Naive thymus-derived CD4-positive, alpha-beta T cell (primary cell): ENCODE measurements around the gene LMNTD2. TPM values are rescaled to one million over a fixed set of nuclear protein-coding genes. Genes with fewer than 3 reads are reported as not detected.
A peak's percentile ranks its signal among the peaks of the same experiment; 100 is the strongest.

ENCODE experiments used
- ATAC-seq: fragments of 150-1000 bp; cut with Tn5 transposase; 2 replicates; pipeline ENCODE4 v1.10.0; 2021; ENCODE audit warnings: mild to moderate bottlenecking, moderate library complexity
- CTCF ChIA-PET: fragments of 350-600 bp; sonication (Branson Sonifier 250); formaldehyde crosslinking; loops from one replicate; lab custom pipeline; 2021; ENCODE audit warnings: antibody characterized with exemption; lab: Charles Lee
- POLR2A ChIA-PET: fragments of 350-600 bp; sonication (Branson Sonifier 250); formaldehyde crosslinking; loops from one replicate; lab custom pipeline; 2021; ENCODE audit warnings: antibody characterized with exemption, inconsistent platforms; lab: Charles Lee
- DNase-seq, 9 donors: peaks; one replicate each; pipeline versions ENCODE4 v3.0.0 to v3.0.0-alpha.2; 2020 to 2022; ENCODE audit warnings: mixed read lengths in 1 of 9
- H3K27ac ChIP-seq: one replicate; pipeline ENCODE4 v1.7.0; 2013; ENCODE audit warnings: mild to moderate bottlenecking, low read depth, low read length, moderate library complexity
- H3K27me3 ChIP-seq, 2 donors: one replicate each; pipeline ENCODE4 v1.7.0; 2013; ENCODE audit warnings: low read length in 2 of 2, mild to moderate bottlenecking in 2 of 2, moderate library complexity in 2 of 2; ENCODE audit not compliant: control insufficient read depth in 2 of 2, insufficient read depth in 2 of 2
- H3K36me3 ChIP-seq, 3 experiments: 1 replicate in 2 of 3; 2 replicates in 1 of 3; pipeline ENCODE4 v1.7.0; 2013; ENCODE audit warnings: low read length in 3 of 3, mild to moderate bottlenecking in 3 of 3, moderate library complexity in 1 of 3; ENCODE audit not compliant: insufficient read depth in 3 of 3, control insufficient read depth in 2 of 3
- H3K4me1 ChIP-seq, 2 donors: one replicate each; pipeline ENCODE4 v1.7.0; 2013; ENCODE audit warnings: low read length in 2 of 2, mild to moderate bottlenecking in 2 of 2, moderate library complexity in 1 of 2; ENCODE audit not compliant: control insufficient read depth in 2 of 2, insufficient read depth in 2 of 2
- H3K4me3 ChIP-seq: 2 replicates; pipeline ENCODE4 v1.7.0; 2013; ENCODE audit warnings: mild to moderate bottlenecking, low read length
- H3K9me3 ChIP-seq, 3 experiments: 1 replicate in 2 of 3; 2 replicates in 1 of 3; pipeline ENCODE4 v1.7.0; 2013; ENCODE audit warnings: low read length in 3 of 3; ENCODE audit not compliant: control insufficient read depth in 2 of 3
- H3K27ac Mint-ChIP-seq, 9 donors: one replicate each; pipeline ENCODE4 v1.8.0; 2020 to 2022; ENCODE audit warnings: mixed read lengths in 9 of 9, mild to moderate bottlenecking in 8 of 9, moderate library complexity in 5 of 9, inconsistent platforms in 2 of 9
- H3K27me3 Mint-ChIP-seq, 5 donors: one replicate each; pipeline ENCODE4 v1.8.0; 2021 to 2022; ENCODE audit warnings: mixed read lengths in 5 of 5, mild to moderate bottlenecking in 1 of 5
- H3K36me3 Mint-ChIP-seq, 5 donors: one replicate each; pipeline ENCODE4 v1.8.0; 2020 to 2022; ENCODE audit warnings: mixed read lengths in 5 of 5, mild to moderate bottlenecking in 3 of 5, inconsistent platforms in 1 of 5
- H3K4me1 Mint-ChIP-seq, 7 donors: one replicate each; pipeline ENCODE4 v1.8.0; 2020 to 2022; ENCODE audit warnings: mixed read lengths in 7 of 7, mild to moderate bottlenecking in 3 of 7, inconsistent platforms in 1 of 7
- H3K4me3 Mint-ChIP-seq, 10 donors: one replicate each; pipeline ENCODE4 v1.8.0; 2020 to 2022; ENCODE audit warnings: mild to moderate bottlenecking in 10 of 10, mixed read lengths in 10 of 10, moderate library complexity in 6 of 10, inconsistent platforms in 2 of 10
- H3K9me3 Mint-ChIP-seq, 11 donors: one replicate each; pipeline ENCODE4 v1.8.0; 2020 to 2022; ENCODE audit warnings: mixed read lengths in 11 of 11, mild to moderate bottlenecking in 4 of 11, inconsistent platforms in 1 of 11, moderate library complexity in 1 of 11
- intact Hi-C, 2 donors: fragments of 100-400 bp; cut with micrococcal nuclease; formaldehyde crosslinking; loops; one replicate each; pipeline ENCODE4 v1.15.1; 2023
- microRNA-seq: library from miRNA; unstranded; fragments of <30 nt; microRNA quantifications from one replicate; pipeline ENCODE4 v1.2.0, GENCODE V29; 2022; ENCODE audit warnings: borderline microRNAs expressed
- polyA plus RNA-seq, 2 donors: library from polyadenylated mRNA; unstranded; fragments of 300-500 nt; fragmentation: Illumina TruSeq; gene quantifications; one replicate each; pipeline ENCODE4 v1.2.3, GENCODE V29; 2021
- total RNA-seq, 6 experiments: library from RNA in 5 of 6; stranded (reverse) in 5 of 6; gene quantifications; 1 replicate in 5 of 6; 2 replicates in 1 of 6; pipeline ENCODE4 v1.2.3 and lab custom pipeline; 2021 to 2026

LMNTD2 gene
- total and polyA plus RNA-seq, 7 experiments from 2014 or later = 2.3 to 14.7 (median 9.0) TPM

DNA sequence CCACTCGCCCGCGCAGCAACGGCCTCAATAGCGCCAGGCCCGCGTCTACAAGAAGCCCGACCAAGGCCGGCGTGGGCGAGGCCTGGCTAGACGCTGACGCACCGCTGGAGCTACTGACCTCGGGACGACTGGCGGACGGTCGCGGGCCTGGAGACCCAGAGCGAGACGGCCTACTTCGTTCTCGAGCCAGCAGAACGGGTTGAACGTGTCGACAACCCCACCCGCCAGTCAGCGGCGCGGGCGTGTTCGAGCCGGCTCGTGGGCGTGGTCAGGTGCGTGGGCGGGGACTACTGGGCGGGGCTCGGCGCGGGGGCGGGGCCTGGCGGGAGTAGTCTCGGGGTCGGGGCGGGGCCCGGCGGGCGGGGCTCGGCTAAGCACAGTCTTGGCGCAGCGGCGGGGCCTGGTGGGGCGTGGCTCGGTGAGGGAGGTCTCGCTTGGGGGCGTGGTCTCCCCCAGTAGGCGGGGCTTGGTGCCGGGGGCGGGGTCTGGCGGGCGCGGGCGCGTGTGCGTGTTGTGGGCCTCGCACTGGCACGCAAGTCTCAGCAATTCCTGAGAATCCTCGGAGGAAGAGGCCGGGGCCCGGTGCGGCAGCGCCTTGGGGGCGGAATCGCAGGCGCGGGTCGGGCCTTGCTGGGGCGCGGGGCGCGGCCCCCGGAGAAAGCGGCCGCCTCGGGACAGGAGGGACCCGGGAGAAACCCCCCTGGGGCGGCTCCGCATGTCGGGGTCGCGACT lies 53.4 kb downstream of the LMNTD2 start, which contains the start of gene RNH1:
TSS of gene RNH1 (minus strand) at position 248 of the 732 bp plus-strand sequence. CDS start 5,080 bp downstream, outside the sequence.
- ChIA-PET CTCF (no interaction called here), POLR2A (interaction anchor here (0.6 to 4.4 kb wide), 25 partner anchors 9 to 312 kb away, joined by 3 to 30 read pairs (median 4); partner anchors contain the start of genes ANO9, BET1L, HRAS and IRF7)
- H3K4me1 ChIP-seq = peaks cover 12 to 26% of the 10 kb centered on the region in 2 donors
- H3K4me3 ChIP-seq = peak within 1 kb of the TSS; percentile 99
- DNase-seq (peak; percentile 95 to 100 (median 98)), ATAC-seq (peak; percentile 92)
- H3K27ac ChIP-seq = peak within 1 kb of the TSS; percentile 99
- peaks cover 0 to 15% (median 3%) of the 10 kb centered on the region in 5 donors for H3K36me3 Mint-ChIP-seq
- H3K27me3 ChIP-seq = no peaks in the 10 kb centered on the region
- H3K4me1 Mint-ChIP-seq = peaks cover 5 to 34% (median 21%) of the 10 kb centered on the region in 7 donors
- peak within 1 kb of the TSS; percentile 98 to 100 (median 99) for H3K27ac Mint-ChIP-seq
- peaks cover 0 to 4% (median 0%) of the 10 kb centered on the region in 11 donors for H3K9me3 Mint-ChIP-seq
- intact Hi-C loops = loop anchor here (1.0 to 5.0 kb wide), 24 partner anchors 11 to 1894 kb away; partner anchors contain the start of genes BET1L (in 2 of the 2), DEAF1 (in 2 of the 2), HRAS (in 2 of the 2) and PHRF1 (in 2 of the 2)
- no peaks in the 10 kb centered on the region for H3K9me3 ChIP-seq
- no peaks in the 10 kb centered on the region for H3K27me3 Mint-ChIP-seq
- peaks cover 0 to 10% (median 0%) of the 10 kb centered on the region in 3 experiments for H3K36me3 ChIP-seq
- H3K4me3 Mint-ChIP-seq = peak within 1 kb of the TSS; percentile 93 to 99 (median 96)

DNA sequence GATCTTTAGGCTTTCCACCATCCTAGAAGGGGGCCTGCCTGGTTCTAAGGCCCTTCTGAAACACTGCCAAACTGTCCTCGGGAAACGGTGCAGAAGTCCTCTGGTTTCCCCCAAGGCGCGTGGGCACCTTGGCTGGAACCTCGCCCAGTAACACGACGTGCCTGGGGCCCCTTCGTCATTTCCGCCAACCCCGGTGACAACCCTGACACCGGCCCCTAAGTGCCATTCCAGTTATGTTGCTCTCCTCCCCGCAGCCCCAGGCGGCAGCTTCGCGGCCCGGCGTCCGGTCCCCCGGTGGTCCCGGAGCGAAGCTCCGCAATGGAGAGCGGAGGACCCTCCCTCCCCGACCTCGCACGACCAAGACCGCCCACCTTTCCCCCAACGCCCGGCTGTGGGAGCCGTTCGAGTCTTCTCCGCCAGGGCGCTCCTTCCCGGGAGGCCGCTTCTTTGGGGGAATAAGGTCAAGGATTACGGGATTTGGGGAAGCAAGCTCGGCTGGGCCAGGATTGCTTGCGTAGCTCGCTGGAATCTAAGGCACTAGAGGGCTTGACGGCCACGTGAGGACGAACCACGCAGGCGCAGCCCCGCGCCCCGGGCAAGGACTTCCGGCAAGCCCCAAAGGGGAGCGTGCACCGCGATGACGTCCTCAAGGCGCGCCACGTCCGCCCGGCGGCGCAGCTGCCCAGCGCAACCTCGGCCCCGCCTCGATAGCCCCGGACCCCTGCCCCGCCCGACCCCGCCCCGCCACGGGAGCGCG lies 54.1 kb downstream of the LMNTD2 start:
- Histone ChIP-seq H3K27me3 (no peaks in the 10 kb centered on the region), H3K4me1 (peaks cover 12 to 26% of the 10 kb centered on the region in 2 donors), H3K4me3 (peak overlapping the region; percentile 99), H3K9me3 (no peaks in the 10 kb centered on the region), H3K36me3 (peaks cover 0 to 15% (median under 1%) of the 10 kb centered on the region in 3 experiments), H3K27ac (peak overlapping the region; percentile 99)
- peaks cover 0 to 12% (median 3%) of the 10 kb centered on the region in 5 donors for H3K36me3 Mint-ChIP-seq
- ChIA-PET POLR2A (interaction anchor here (0.6 to 4.4 kb wide), 30 partner anchors 8 to 313 kb away, joined by 3 to 30 read pairs (median 4); partner anchors contain the start of genes ANO9, BET1L, HRAS and IRF7), CTCF (interaction anchor here (0.9 kb wide), 1 partner anchor 58 kb away, joined by 3 read pairs; no protein-coding TSS in a partner anchor)
- H3K27ac Mint-ChIP-seq = peak overlapping the region; percentile 98 to 100 (median 99)
- no peaks in the 10 kb centered on the region for H3K27me3 Mint-ChIP-seq
- H3K4me1 Mint-ChIP-seq = peaks cover 5 to 34% (median 21%) of the 10 kb centered on the region in 7 donors
- intact Hi-C loops = loop anchor here (1.0 to 5.0 kb wide), 16 partner anchors 29 to 1894 kb away; partner anchors contain the start of genes BET1L (in 2 of the 2), PTDSS2 (in 2 of the 2), RIC8A (in 2 of the 2) and HRAS (in 1 of the 2)
- peaks cover 0 to 4% (median 0%) of the 10 kb centered on the region in 11 donors for H3K9me3 Mint-ChIP-seq
- DNase-seq = peak; percentile 95 to 98 (median 97)
- ATAC-seq = peak; percentile 79
- H3K4me3 Mint-ChIP-seq = peak overlapping the region; percentile 93 to 99 (median 96)

DNA sequence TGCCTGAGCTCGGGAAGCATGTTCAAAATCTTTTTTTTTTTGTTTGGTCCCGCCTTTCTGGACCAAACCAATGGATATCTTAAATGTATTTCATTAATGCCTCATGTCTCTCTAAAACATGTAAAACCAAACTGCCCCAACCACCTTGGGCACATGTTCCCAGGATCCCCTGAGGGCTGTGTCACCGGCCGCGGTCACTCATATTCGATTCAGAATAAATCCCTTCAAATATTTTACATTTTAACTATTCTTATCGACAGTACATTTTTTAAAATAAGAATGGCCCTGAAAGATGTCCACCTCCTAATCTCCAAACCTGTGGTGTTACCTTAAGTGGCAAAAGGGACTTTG lies 55.6 kb downstream of the LMNTD2 start:
- ChIA-PET POLR2A (interaction anchor here (0.6 kb wide), 1 partner anchor 50 kb away, joined by 3 read pairs; no protein-coding TSS in a partner anchor), CTCF (no interaction called here)
- Histone ChIP-seq H3K4me1 (peaks cover 12 to 26% of the 10 kb centered on the region in 2 donors), H3K27ac (peak overlapping the region; percentile 99), H3K27me3 (no peaks in the 10 kb centered on the region), H3K9me3 (no peaks in the 10 kb centered on the region), H3K36me3 (peaks cover 0 to 27% (median 10%) of the 10 kb centered on the region in 3 experiments), H3K4me3 (no peak overlapping the region)
- Mint-ChIP-seq H3K27me3 (no peaks in the 10 kb centered on the region), H3K36me3 (peaks cover 0 to 11% (median 3%) of the 10 kb centered on the region in 5 donors), H3K4me1 (peaks cover 5 to 33% (median 24%) of the 10 kb centered on the region in 7 donors), H3K9me3 (peaks cover 0 to 4% (median 0%) of the 10 kb centered on the region in 11 donors), H3K4me3 (peak overlapping the region; percentile 61 to 99 (median 86)), H3K27ac (peak overlapping the region in 8 of 9 donors; percentile 14 to 100 (median 99))
- intact Hi-C loops = loop anchor here (5.0 kb wide), 4 partner anchors 148 to 757 kb away; partner anchors contain the start of genes IFITM1 (in 1 of the 2) and IFITM2 (in 1 of the 2)
- ATAC-seq (no peak), DNase-seq (no peak)

Small RNA genes within 50 kb of the gene (microRNA-seq; reads per million reads assigned to microRNA genes)
- 63.2 reads per million, percentile 49 among the genes with 10 or more reads in this experiment for gene MIR210

Other genes with a start within 250 kb of the LMNTD2 start
- gene IFITM1, start 246.7 kb downstream of the LMNTD2 start, total RNA-seq = 100 to 1,000 TPM in 4 of 5 experiments, 10 to 100 TPM in 1; 97.4 to 985 (median 241) TPM
- 1,000 to 10,000 TPM; 1,878 to 2,355 TPM for gene IFITM1, start 246.7 kb downstream of the LMNTD2 start, polyA plus RNA-seq
- gene IFITM3, start 239.9 kb downstream of the LMNTD2 start, total RNA-seq = 10 to 100 TPM in 3 of 5 experiments, 1 to 10 TPM in 2; 6.7 to 43.1 (median 13.2) TPM
- 100 to 1,000 TPM in 1 of 2 donors, 1 to 10 TPM in 1; 5.1 to 194 TPM for gene IFITM3, start 239.9 kb downstream of the LMNTD2 start, polyA plus RNA-seq
- 10 to 100 TPM in 2 of 5 experiments, 1 to 10 TPM in 3; 1.2 to 11.8 (median 3.5) TPM for gene B4GALNT4, start 191.2 kb downstream of the LMNTD2 start, total RNA-seq
- under 1 TPM in 1 of 2 donors, not detected in 1; 0.14 TPM for gene B4GALNT4, start 191.2 kb downstream of the LMNTD2 start, polyA plus RNA-seq
- not detected for gene PKP3, start 166.5 kb downstream of the LMNTD2 start, total RNA-seq
- not detected for gene PKP3, start 166.5 kb downstream of the LMNTD2 start, polyA plus RNA-seq
- 100 to 1,000 TPM; 210 to 497 (median 392) TPM for gene SIGIRR, start 145.7 kb downstream of the LMNTD2 start, total RNA-seq
- gene SIGIRR, start 145.7 kb downstream of the LMNTD2 start, polyA plus RNA-seq = 100 to 1,000 TPM; 223 to 305 TPM
- gene ANO9, start 118.7 kb downstream of the LMNTD2 start, total RNA-seq = 100 to 1,000 TPM in 1 of 5 experiments, 10 to 100 TPM in 4; 85.2 to 107 (median 94.0) TPM
- 1 to 10 TPM; 9.0 to 9.7 TPM for gene ANO9, start 118.7 kb downstream of the LMNTD2 start, polyA plus RNA-seq
- 10 to 100 TPM; 19.3 to 27.7 (median 23.4) TPM for gene PTDSS2, start 110.5 kb downstream of the LMNTD2 start, total RNA-seq
- 1 to 10 TPM; 9.0 to 9.9 TPM for gene PTDSS2, start 110.5 kb downstream of the LMNTD2 start, polyA plus RNA-seq
- 100 to 1,000 TPM in 4 of 5 experiments, 10 to 100 TPM in 1; 98.6 to 193 (median 109) TPM for gene RNH1, start 53.5 kb downstream of the LMNTD2 start, total RNA-seq
- 100 to 1,000 TPM; 156 to 243 TPM for gene RNH1, start 53.5 kb downstream of the LMNTD2 start, polyA plus RNA-seq
- gene HRAS, start 25.2 kb downstream of the LMNTD2 start, total RNA-seq = 10 to 100 TPM; 22.3 to 52.0 (median 31.9) TPM
- gene HRAS, start 25.2 kb downstream of the LMNTD2 start, polyA plus RNA-seq = 10 to 100 TPM; 12.6 to 19.5 TPM
- gene LRRC56, start 23.2 kb downstream of the LMNTD2 start, total RNA-seq = 1 to 10 TPM; 2.3 to 5.1 (median 3.6) TPM
- 1 to 10 TPM in 1 of 2 donors, under 1 TPM in 1; 0.35 to 1.0 TPM for gene LRRC56, start 23.2 kb downstream of the LMNTD2 start, polyA plus RNA-seq
- gene RASSF7, start 232 bp upstream of the LMNTD2 start, total RNA-seq = 10 to 100 TPM; 20.0 to 45.4 (median 35.5) TPM
- 10 to 100 TPM; 26.7 to 43.6 TPM for gene RASSF7, start 232 bp upstream of the LMNTD2 start, polyA plus RNA-seq
- gene PHRF1, start 15.7 kb upstream of the LMNTD2 start, total RNA-seq = 10 to 100 TPM; 47.3 to 55.2 (median 49.4) TPM
- 10 to 100 TPM in 1 of 2 donors, 1 to 10 TPM in 1; 6.2 to 22.1 TPM for gene PHRF1, start 15.7 kb upstream of the LMNTD2 start, polyA plus RNA-seq
- gene IRF7, start 55.2 kb upstream of the LMNTD2 start, total RNA-seq = 100 to 1,000 TPM in 1 of 5 experiments, 10 to 100 TPM in 4; 57.0 to 134 (median 64.6) TPM
- gene IRF7, start 55.2 kb upstream of the LMNTD2 start, polyA plus RNA-seq = 10 to 100 TPM; 25.9 to 50.0 TPM
- gene CDHR5, start 64.2 kb upstream of the LMNTD2 start, total RNA-seq = not detected
- gene CDHR5, start 64.2 kb upstream of the LMNTD2 start, polyA plus RNA-seq = not detected
- not detected for gene SCT, start 66.4 kb upstream of the LMNTD2 start, total RNA-seq
- gene SCT, start 66.4 kb upstream of the LMNTD2 start, polyA plus RNA-seq = not detected
- gene DRD4, start 76.5 kb upstream of the LMNTD2 start, total RNA-seq = 1 to 10 TPM in 2 of 5 experiments, under 1 TPM in 3; 0.27 to 1.9 (median 0.75) TPM
- not detected for gene DRD4, start 76.5 kb upstream of the LMNTD2 start, polyA plus RNA-seq
- 100 to 1,000 TPM in 1 of 5 experiments, 10 to 100 TPM in 4; 44.5 to 117 (median 54.2) TPM for gene DEAF1, start 134.5 kb upstream of the LMNTD2 start, total RNA-seq
- gene DEAF1, start 134.5 kb upstream of the LMNTD2 start, polyA plus RNA-seq = 10 to 100 TPM; 33.0 to 71.8 TPM
- gene TMEM80, start 135.1 kb upstream of the LMNTD2 start, total RNA-seq = 10 to 100 TPM; 26.2 to 44.3 (median 40.4) TPM
- gene TMEM80, start 135.1 kb upstream of the LMNTD2 start, polyA plus RNA-seq = 10 to 100 TPM; 31.4 to 37.8 TPM
- gene EPS8L2, start 145.5 kb upstream of the LMNTD2 start, total RNA-seq = 10 to 100 TPM in 3 of 5 experiments, 1 to 10 TPM in 2; 7.2 to 16.6 (median 10.9) TPM
- 1 to 10 TPM; 4.5 to 4.6 TPM for gene EPS8L2, start 145.5 kb upstream of the LMNTD2 start, polyA plus RNA-seq
- gene TALDO1, start 186.7 kb upstream of the LMNTD2 start, total RNA-seq = 100 to 1,000 TPM in 2 of 5 experiments, 10 to 100 TPM in 3; 61.4 to 272 (median 90.3) TPM
- 100 to 1,000 TPM; 179 to 214 TPM for gene TALDO1, start 186.7 kb upstream of the LMNTD2 start, polyA plus RNA-seq
- gene GATD1, start 216.7 kb upstream of the LMNTD2 start, total RNA-seq = 10 to 100 TPM; 37.8 to 59.2 (median 52.9) TPM
- gene GATD1, start 216.7 kb upstream of the LMNTD2 start, polyA plus RNA-seq = 10 to 100 TPM in 1 of 2 donors, 1 to 10 TPM in 1; 8.1 to 17.8 TPM
- gene CEND1, start 229.4 kb upstream of the LMNTD2 start, total RNA-seq = 1 to 10 TPM in 1 of 5 experiments, not detected in 4; 2.3 TPM
- not detected for gene CEND1, start 229.4 kb upstream of the LMNTD2 start, polyA plus RNA-seq
- 10 to 100 TPM; 17.4 to 58.4 (median 21.3) TPM for gene SLC25A22, start 237.5 kb upstream of the LMNTD2 start, total RNA-seq
- gene SLC25A22, start 237.5 kb upstream of the LMNTD2 start, polyA plus RNA-seq = 10 to 100 TPM in 1 of 2 donors, 1 to 10 TPM in 1; 6.4 to 11.1 TPM
- gene PIDD1, start 244.5 kb upstream of the LMNTD2 start, total RNA-seq = 10 to 100 TPM; 30.0 to 38.7 (median 34.1) TPM
- gene PIDD1, start 244.5 kb upstream of the LMNTD2 start, polyA plus RNA-seq = 1 to 10 TPM; 4.7 to 8.3 TPM
- 1,000 to 10,000 TPM; 2,266 to 5,944 (median 5,497) TPM for gene RPLP2, start 249.2 kb upstream of the LMNTD2 start, total RNA-seq
- gene RPLP2, start 249.2 kb upstream of the LMNTD2 start, polyA plus RNA-seq = 1,000 to 10,000 TPM; 3,734 to 4,844 TPM